Ishikawa (cell line): ENCODE results near the gene RALGAPA2.

Experiments used
- EGR1 ChIP-seq: IDR thresholded peaks from 2 replicates; pipeline ENCODE4 v1.6.1; 2012
- FOXM1 ChIP-seq: IDR thresholded peaks from 2 replicates; pipeline ENCODE4 v1.6.1; 2012; ENCODE audit warnings: low read depth, borderline replicate concordance
- MAX ChIP-seq: IDR thresholded peaks from 2 replicates; pipeline ENCODE4 v1.6.1; 2012
- RAD21 ChIP-seq: IDR thresholded peaks from 2 replicates; pipeline ENCODE4 v1.6.1; 2012; ENCODE audit warnings: low read depth

- TF ChIP-seq MAX: no peak
- TF ChIP-seq EGR1: no peak
- TF ChIP-seq RAD21: no peak
- TF ChIP-seq FOXM1: no peak
These were observed 341.4 kb downstream of the RALGAPA2 start for GRCh38 chr20:20371083-20371482.
